HCT116 (cell line): Measurements from ENCODE around the gene NAB1. TPM values are rescaled to one million over a fixed set of nuclear protein-coding genes. Genes with fewer than 3 reads are reported as not detected.

Experiments used
- ATAC-seq: fragments of 200-7000 bp; cut with Tn5 transposase; 2 replicates; pipeline ENCODE4 v1.9.1; 2020; ENCODE audit warnings: mild to moderate bottlenecking, moderate library complexity
- BruUV-seq: library from RNA; stranded (reverse); fragments of 400-500 nt; replicated peaks from 2 replicates; lab custom pipeline; 2021; lab: Mats Ljungman, UMichigan
- CTCF ChIA-PET: fragments of 300-600 bp; sonication (Branson Sonifier 250); formaldehyde crosslinking; loops from one replicate; lab custom pipeline; 2021; ENCODE audit warnings: antibody characterized with exemption; lab: Charles Lee
- POLR2A ChIA-PET: fragments of 300-600, 350-600 bp; sonication (Branson Sonifier 250); formaldehyde crosslinking; loops from one replicate; lab custom pipeline; 2021; ENCODE audit warnings: antibody characterized with exemption; lab: Charles Lee
- RAD21 ChIA-PET, 2 experiments: fragments of 300-600 bp; sonication (Branson Sonifier 250); formaldehyde crosslinking; loops; one replicate each; lab custom pipeline; 2023; ENCODE audit warnings: low total read pairs in 2 of 2; ENCODE audit not compliant: uncharacterized antibody in 2 of 2, unreplicated experiment in 2 of 2, low non-redundant PET in 1 of 2; lab: Charles Lee
- DNase-seq: peaks from one replicate; pipeline ENCODE4 v3.0.0-alpha.2; 2010; ENCODE audit warnings: low read depth, low spot score
- H2AFZ ChIP-seq: fragments of 200-600 bp; shearing (Covaris generic), sonication (generic); 2 replicates; pipeline ENCODE4 v1.6.1; 2017; ENCODE audit warnings: low read depth, mixed run types, mixed read lengths, antibody characterized with exemption, low read length; ENCODE audit not compliant: poor library complexity, severe bottlenecking
- H3K27ac ChIP-seq: 2 replicates; pipeline ENCODE4 v1.5.1; 2012; ENCODE audit warnings: low read depth, low read length
- H3K27me3 ChIP-seq: fragments of 200-600 bp; sonication (generic); 2 replicates; pipeline ENCODE4 v1.6.1; 2016; ENCODE audit warnings: mixed run types, low read length, mixed read lengths; ENCODE audit not compliant: insufficient read depth
- H3K36me3 ChIP-seq, 2 experiments: fragments of 200-500 bp in 1 of 2; fragments of 200-600 bp in 1 of 2; sonication (Bioruptor generic) in 1 of 2; sonication (generic) in 1 of 2; 2 replicates each; pipeline versions ENCODE4 v1.5.1 to v1.6.1; 2014 to 2016; ENCODE audit warnings: low read length in 2 of 2, inconsistent platforms in 1 of 2, mixed read lengths in 1 of 2, mixed run types in 1 of 2; ENCODE audit not compliant: insufficient read depth in 2 of 2, control insufficient read depth in 1 of 2
- H3K4me1 ChIP-seq, 2 experiments: fragments of 200-600 bp in 1 of 2; sonication (generic) in 1 of 2; 2 replicates each; pipeline versions ENCODE4 v1.5.1 to v1.6.1; 2012 to 2017; ENCODE audit warnings: low read length in 2 of 2, inconsistent platforms in 1 of 2, mild to moderate bottlenecking in 1 of 2, mixed read lengths in 1 of 2, mixed run types in 1 of 2, moderate library complexity in 1 of 2; ENCODE audit not compliant: insufficient read depth in 2 of 2, control insufficient read depth in 1 of 2
- H3K4me2 ChIP-seq: fragments of 200-600 bp; sonication (generic); 2 replicates; pipeline ENCODE4 v1.6.1; 2017; ENCODE audit warnings: mixed run types, low read length, mixed read lengths
- H3K4me3 ChIP-seq, 2 experiments: fragments of 200-600 bp in 1 of 2; sonication (generic) in 1 of 2; replicated peaks in 1 of 2; 2 replicates each; pipeline ENCODE4 v1.5.1; 2011 to 2016; ENCODE audit warnings: low read length in 2 of 2, control low read depth in 1 of 2, low read depth in 1 of 2, mild to moderate bottlenecking in 1 of 2, mixed read lengths in 1 of 2, mixed run types in 1 of 2
- H3K79me2 ChIP-seq: fragments of 200-600 bp; sonication (generic); 2 replicates; pipeline ENCODE4 v1.6.1; 2017; ENCODE audit warnings: mild to moderate bottlenecking, mixed run types, low read length, moderate library complexity, mixed read lengths; ENCODE audit not compliant: insufficient read depth
- H3K9ac ChIP-seq: fragments of 200-600 bp; sonication (generic); 2 replicates; pipeline ENCODE4 v1.6.1; 2016; ENCODE audit warnings: low read length, mixed read lengths
- H3K9me2 ChIP-seq: fragments of 200-600 bp; sonication (generic), shearing (Covaris generic); 2 replicates; pipeline ENCODE4 v1.6.1; 2017; ENCODE audit warnings: mixed run types, mild to moderate bottlenecking, moderate library complexity; ENCODE audit not compliant: insufficient read depth
- H3K9me3 ChIP-seq, 2 experiments: fragments of 200-500 bp in 1 of 2; fragments of 200-600 bp in 1 of 2; sonication (Bioruptor generic) in 1 of 2; sonication (generic) in 1 of 2; 2 replicates each; pipeline ENCODE4 v1.6.1; 2014 to 2017; ENCODE audit warnings: low read length in 2 of 2, mixed read lengths in 2 of 2, inconsistent platforms in 1 of 2, low read depth in 1 of 2, mild to moderate bottlenecking in 1 of 2, mixed run types in 1 of 2, moderate library complexity in 1 of 2; ENCODE audit not compliant: control insufficient read depth in 1 of 2, insufficient read depth in 1 of 2
- H4K20me1 ChIP-seq: fragments of 200-600 bp; sonication (generic), shearing (Covaris generic); 2 replicates; pipeline ENCODE4 v1.6.1; 2017; ENCODE audit warnings: mixed run types, mild to moderate bottlenecking, moderate library complexity; ENCODE audit not compliant: insufficient read depth
- CBX3 ChIP-seq: IDR thresholded peaks from 2 replicates; pipeline ENCODE4 v1.6.1; 2012; ENCODE audit warnings: low read depth
- CEBPB ChIP-seq: IDR thresholded peaks from 2 replicates; pipeline ENCODE4 v1.6.1; 2012; ENCODE audit warnings: low read depth
- EGR1 ChIP-seq: IDR thresholded peaks from 2 replicates; pipeline ENCODE4 v1.6.1; 2012; ENCODE audit warnings: low read depth
- ELF1 ChIP-seq: IDR thresholded peaks from 2 replicates; pipeline ENCODE4 v1.6.1; 2012; ENCODE audit warnings: low read depth, borderline replicate concordance
- EZH2phosphoT487 ChIP-seq: fragments of 200-600 bp; IDR thresholded peaks from 2 replicates; pipeline ENCODE4 v1.6.1; 2018; ENCODE audit warnings: antibody characterized with exemption, borderline replicate concordance
- FOSL1 ChIP-seq: IDR thresholded peaks from 2 replicates; pipeline ENCODE4 v1.6.1; 2012; ENCODE audit warnings: low read depth
- MAX ChIP-seq: IDR thresholded peaks from 2 replicates; pipeline ENCODE4 v1.6.1; 2012
- RAD21 ChIP-seq: IDR thresholded peaks from 2 replicates; pipeline ENCODE4 v1.6.1; 2012; ENCODE audit warnings: low read depth, mild to moderate bottlenecking
- REST ChIP-seq: IDR thresholded peaks from 2 replicates; pipeline ENCODE4 v1.6.1; 2012; ENCODE audit warnings: low read depth
- SIN3A ChIP-seq: IDR thresholded peaks from 2 replicates; pipeline ENCODE4 v1.6.1; 2012; ENCODE audit warnings: low read depth
- SP1 ChIP-seq: IDR thresholded peaks from 2 replicates; pipeline ENCODE4 v1.6.1; 2012; ENCODE audit warnings: low read depth
- SRF ChIP-seq: IDR thresholded peaks from 2 replicates; pipeline ENCODE4 v1.6.1; 2012; ENCODE audit warnings: low read depth
- YY1 ChIP-seq: IDR thresholded peaks from 2 replicates; pipeline ENCODE4 v1.6.1; 2011; ENCODE audit warnings: low read length, low read depth, moderate library complexity, mild to moderate bottlenecking; ENCODE audit not compliant: insufficient replicate concordance; ENCODE audit errors: extremely low read depth
- ZBTB33 ChIP-seq: IDR thresholded peaks from 2 replicates; pipeline ENCODE4 v1.6.1; 2011; ENCODE audit warnings: mild to moderate bottlenecking, low read length, moderate library complexity; ENCODE audit not compliant: insufficient replicate concordance; ENCODE audit errors: extremely low read depth
- ZFX ChIP-seq: fragments of 450-650 bp; IDR thresholded peaks from 2 replicates; pipeline ENCODE4 v1.6.1; 2017
- ZNF274 ChIP-seq: fragments of 200-500 bp; sonication (Bioruptor generic); IDR thresholded peaks from 2 replicates; pipeline ENCODE4 v1.6.1; 2014; ENCODE audit warnings: mild to moderate bottlenecking, low read depth, low read length, inconsistent platforms
- intact Hi-C: fragments of 100-400 bp; cut with micrococcal nuclease; formaldehyde crosslinking; loops from 2 replicates; pipeline ENCODE4 v1.10.0; 2022
- total RNA-seq: library from RNA; stranded (reverse); gene quantifications from one replicate; pipeline ENCODE4 v1.2.1, GENCODE V29; 2021; ENCODE audit not compliant: unreplicated experiment
- TF ChIP-seq, protein P1 (sequence below), 3 experiments: fragments of 200-600 bp in 1 of 3; sonication (generic) in 1 of 3; IDR thresholded peaks in 2 of 3; conservative IDR thresholded peaks in 1 of 3; 2 replicates each; pipeline ENCODE4 v1.5.1; 2012 to 2017; ENCODE audit warnings: low read depth in 2 of 3, low read length in 2 of 3, antibody characterized with exemption in 1 of 3, borderline replicate concordance in 1 of 3, control low read depth in 1 of 3, mild to moderate bottlenecking in 1 of 3, mixed read lengths in 1 of 3, mixed run types in 1 of 3, moderate library complexity in 1 of 3; ENCODE audit not compliant: insufficient read depth in 1 of 3

Gene NAB1
- total RNA-seq, 1 experiment from 2014 or later: 43.8 TPM

GRCh38 chr2:190637903-190638618, 10.8 kb upstream of the NAB1 start:
- Histone ChIP-seq H3K4me3 (no peak overlapping the region), H2AFZ (no peak overlapping the region), H3K27me3 (no peaks in the 10 kb centered on the region), H4K20me1 (no peaks in the 10 kb centered on the region), H3K9me2 (no peaks in the 10 kb centered on the region), H3K36me3 (no peaks in the 10 kb centered on the region), H3K27ac (no peak overlapping the region), H3K9ac (no peak overlapping the region), H3K4me1 (peaks cover 7 to 13% of the 10 kb centered on the region in 2 experiments; a peak in 3 of 4 replicates), H3K9me3 (no peaks in the 10 kb centered on the region), H3K79me2 (no peaks in the 10 kb centered on the region), H3K4me2 (no peak overlapping the region)
- ChIA-PET POLR2A (no interaction called here), RAD21 (no interaction called here), CTCF (no interaction called here)
- no TSS peak for BruUV-seq
- TF ChIP-seq ZNF274 (no peak), ZBTB33 (no peak), CEBPB (no peak), CBX3 (no peak), EZH2phosphoT487 (no peak), SIN3A (no peak), EGR1 (no peak), REST (no peak), ELF1 (no peak), SRF (no peak), ZFX (no peak), MAX (no peak), RAD21 (no peak), YY1 (no peak), SP1 (no peak), FOSL1 (no peak)
- TF ChIP-seq, protein P1, sequence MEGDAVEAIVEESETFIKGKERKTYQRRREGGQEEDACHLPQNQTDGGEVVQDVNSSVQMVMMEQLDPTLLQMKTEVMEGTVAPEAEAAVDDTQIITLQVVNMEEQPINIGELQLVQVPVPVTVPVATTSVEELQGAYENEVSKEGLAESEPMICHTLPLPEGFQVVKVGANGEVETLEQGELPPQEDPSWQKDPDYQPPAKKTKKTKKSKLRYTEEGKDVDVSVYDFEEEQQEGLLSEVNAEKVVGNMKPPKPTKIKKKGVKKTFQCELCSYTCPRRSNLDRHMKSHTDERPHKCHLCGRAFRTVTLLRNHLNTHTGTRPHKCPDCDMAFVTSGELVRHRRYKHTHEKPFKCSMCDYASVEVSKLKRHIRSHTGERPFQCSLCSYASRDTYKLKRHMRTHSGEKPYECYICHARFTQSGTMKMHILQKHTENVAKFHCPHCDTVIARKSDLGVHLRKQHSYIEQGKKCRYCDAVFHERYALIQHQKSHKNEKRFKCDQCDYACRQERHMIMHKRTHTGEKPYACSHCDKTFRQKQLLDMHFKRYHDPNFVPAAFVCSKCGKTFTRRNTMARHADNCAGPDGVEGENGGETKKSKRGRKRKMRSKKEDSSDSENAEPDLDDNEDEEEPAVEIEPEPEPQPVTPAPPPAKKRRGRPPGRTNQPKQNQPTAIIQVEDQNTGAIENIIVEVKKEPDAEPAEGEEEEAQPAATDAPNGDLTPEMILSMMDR (IDR thresholded peaks at IDR 0.05 in 2 of 3, conservative IDR thresholded peaks at IDR 0.05 in 1 of 3; ENCODE audit: borderline replicate concordance in 1 of 3, insufficient read depth in 1 of 3, low read depth in 2 of 3, low read length in 2 of 3): no peak
- DNase-seq: no peak
- ATAC-seq: no peak
- intact Hi-C loops: no loop called here
